ENCODE measurements around the gene EIF4G3.

The EIF4G3 gene

DNA sequence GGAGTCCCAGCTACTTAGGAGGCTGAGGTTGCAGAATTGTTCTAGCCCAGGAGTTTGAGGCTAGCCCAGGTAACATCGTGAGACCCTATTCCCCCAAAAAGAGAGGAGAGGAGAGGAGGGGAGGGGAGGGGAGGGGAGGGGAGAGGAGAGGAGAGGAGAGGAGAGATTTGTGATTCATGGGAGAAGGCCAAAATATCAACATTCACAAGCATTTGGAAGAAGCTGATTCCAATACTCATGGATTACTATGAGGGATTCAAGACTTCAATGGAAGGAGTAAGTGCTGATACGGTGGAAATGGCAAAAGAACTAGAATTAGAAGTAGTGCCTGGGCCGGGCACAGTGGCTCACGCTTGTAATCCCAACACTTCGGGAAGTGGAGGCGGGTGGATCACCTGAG lies 187.8 kb downstream of the EIF4G3 start:
- DNase-seq (ENCODE audit: low read depth) = no peak

DNA sequence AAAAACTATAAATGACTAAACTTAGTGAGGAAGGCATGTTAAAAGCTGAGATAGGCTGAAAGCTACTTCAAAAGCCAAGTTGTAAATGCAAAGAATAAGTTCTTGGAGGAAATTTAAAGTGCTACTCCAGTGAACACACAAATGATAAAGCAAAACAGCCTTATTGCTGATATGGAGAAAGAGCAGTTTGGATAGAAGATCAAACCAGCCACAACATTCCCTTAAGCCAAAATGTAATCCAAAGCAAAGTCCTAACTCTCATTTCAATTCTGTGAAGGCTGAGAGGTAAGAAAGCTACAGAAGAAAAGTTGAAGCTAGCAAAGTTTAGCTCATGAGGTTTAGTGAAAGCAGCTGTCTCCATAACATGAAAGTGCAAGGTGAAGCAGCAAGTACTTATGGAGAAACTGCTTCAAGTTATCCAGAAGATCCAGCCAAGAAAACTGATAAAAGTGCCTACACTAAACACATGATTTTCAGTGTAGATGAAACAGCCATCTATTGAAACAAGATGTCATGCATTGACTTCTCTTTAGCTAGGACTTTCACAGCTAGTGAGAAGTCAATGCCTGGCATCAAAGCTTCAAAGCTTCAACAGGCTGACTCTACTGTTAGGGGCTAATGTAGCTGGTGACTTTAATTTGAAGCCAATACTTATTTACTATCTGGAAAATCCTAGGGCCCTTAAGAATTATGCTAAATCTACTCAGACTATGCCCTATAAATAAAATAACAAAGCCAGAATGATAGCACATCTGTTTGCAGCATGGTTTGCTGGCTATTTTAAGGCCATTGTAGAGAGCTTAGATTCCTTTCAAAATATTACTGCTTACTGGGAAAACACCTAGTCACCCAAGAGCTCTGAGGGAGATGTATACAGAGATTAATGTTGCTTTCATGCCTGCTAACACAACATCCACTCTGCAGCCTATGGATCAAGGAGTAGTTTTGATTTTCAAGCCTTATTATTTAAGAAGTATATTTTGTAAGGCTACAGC lies 188.6 kb downstream of the EIF4G3 start:
- no peak for DNase-seq (ENCODE audit: low read depth)

DNA sequence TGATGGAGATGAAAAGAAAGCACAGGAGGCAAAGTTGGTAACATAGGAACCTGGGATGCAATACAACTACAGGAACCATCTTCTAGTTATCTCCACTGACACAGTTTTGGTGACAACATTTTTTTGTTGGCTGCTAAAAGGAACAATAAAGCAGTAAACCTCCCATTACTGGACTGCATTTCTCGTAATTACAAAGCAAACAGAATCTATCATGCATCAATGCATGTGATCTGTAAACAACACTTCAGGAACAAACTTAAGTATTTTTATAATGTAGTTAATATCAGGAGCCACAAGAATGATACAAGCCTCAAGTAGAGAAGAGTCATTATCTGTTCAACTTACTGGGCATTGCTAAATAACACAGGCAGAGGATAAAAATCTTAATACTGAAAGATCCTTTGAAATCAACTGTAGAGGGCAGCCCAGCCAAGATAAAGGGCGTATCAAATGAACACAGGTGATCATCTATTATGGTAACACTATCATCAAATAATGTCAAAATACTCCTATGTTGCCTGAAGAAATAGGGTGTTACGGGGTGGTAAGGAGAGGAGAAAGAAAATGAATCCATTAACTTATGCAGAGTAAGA lies 193.3 kb downstream of the EIF4G3 start:
- no peak for DNase-seq (ENCODE audit: low read depth)

DNA sequence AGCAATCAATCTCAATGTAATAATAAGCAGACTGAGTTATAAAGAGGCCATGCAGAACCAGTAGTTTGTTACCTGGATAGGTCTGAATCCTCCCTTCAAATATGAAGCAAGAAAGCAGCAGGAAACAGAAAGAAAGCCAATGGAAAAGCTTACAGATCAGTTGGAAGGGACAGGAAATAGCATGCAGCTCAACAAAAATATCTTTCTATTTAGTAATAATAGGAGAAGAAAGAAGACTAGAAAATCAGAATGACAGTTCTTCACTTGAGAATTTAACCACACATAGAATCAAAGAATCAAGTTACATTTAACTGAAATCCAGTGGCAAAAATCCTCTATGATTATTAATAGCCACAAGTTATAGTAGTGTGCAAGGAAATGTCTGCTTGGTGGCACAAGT lies 194.4 kb downstream of the EIF4G3 start:
- no peak for DNase-seq (ENCODE audit: low read depth)

DNA sequence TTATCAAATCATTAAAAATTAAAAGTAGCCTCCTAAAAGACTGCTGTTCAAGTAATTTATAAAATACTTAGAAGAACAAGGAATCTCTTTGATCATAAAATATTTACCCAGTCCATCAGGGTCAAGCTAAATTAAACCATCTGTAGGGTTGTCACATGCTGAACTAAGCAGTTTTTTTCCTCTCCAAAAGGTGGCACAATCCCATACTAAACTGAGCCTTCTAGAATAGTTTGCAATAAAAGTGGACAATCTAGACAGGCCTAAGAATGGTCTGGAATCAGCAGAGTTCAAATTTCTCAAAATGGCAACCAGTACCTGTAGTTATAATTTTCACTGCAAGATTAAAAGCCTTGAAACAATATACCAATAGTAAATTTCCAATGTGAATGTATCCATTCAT lies 194.8 kb downstream of the EIF4G3 start:
- DNase-seq (ENCODE audit: low read depth) = no peak

DNA sequence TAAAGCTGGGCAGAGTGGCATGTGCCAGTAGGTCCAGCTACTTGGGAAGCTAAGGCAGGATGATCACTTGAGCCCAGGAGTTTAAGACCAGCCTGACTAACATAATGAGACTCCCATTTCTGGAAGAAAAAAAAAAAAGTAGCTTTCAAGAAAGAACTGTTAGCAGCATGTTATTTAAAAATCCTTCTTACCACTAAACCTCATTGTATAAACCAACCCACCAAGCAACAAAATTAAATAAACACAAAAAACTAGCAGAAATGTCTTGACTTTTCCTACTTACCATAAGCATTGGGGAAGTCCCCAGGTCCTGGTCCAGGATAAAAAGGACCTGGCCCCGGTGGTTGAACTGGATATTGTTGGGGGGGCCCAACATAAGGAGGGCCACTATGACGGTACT lies 196.6 kb downstream of the EIF4G3 start:
- DNase-seq (ENCODE audit: low read depth) = no peak

DNA sequence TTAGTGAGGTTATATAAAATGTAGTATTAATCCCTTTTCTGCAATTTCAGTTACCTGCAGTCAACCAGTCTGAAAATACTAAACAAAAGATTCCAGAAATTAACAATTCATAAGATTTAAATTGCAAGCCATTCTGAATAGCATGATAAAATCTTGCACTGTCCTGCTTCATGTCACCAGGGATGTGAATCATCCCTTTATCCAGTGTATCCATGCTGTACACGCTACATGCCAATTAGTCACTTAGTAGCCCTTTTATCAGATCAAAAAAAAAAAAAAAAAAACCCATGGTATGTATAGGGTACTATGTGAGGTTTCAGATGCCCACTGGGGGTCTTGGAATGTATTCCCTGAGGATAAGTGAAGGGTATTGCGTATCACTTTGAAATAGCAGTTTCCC lies 198.3 kb downstream of the EIF4G3 start:
- no peak for DNase-seq (ENCODE audit: low read depth)

DNA sequence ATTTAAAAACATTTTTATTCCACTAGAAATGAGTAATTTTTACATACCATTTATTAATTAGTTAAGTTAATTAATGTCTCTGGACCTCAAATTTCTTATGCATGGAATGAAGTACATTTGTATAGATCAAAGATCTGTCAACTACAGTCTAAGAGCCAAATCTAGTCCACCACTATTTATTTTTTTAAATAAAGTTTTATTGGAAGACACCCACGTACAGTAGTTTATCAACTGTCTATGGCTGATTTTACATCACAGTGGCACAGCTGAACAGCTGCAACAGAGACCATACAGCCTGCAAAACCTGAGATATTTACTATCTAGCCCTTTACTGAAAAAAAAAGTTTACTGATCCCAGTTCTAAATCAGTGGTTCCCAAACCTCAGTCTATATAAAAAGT lies 201.0 kb downstream of the EIF4G3 start:
- DNase-seq (ENCODE audit: low read depth) = no peak

DNA sequence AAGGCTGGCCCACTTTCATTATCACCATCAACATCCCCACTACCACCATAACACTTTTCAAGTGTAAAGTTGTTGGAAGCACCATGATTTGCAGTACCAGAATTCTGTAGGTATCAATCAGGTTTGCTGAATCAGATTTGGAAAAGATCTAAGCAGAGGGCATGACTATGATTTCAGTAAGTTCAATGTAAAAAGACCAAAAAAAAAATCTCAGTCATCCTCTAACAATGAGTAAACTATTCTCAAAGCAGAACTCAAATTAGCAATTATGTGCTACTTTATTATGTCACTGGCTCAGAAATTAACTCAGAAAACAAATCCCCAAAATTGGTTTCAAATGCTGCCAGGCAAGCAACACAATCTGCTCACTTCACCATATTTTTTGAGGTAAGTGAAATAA lies 201.7 kb downstream of the EIF4G3 start:
- DNase-seq (ENCODE audit: low read depth) = no peak

DNA sequence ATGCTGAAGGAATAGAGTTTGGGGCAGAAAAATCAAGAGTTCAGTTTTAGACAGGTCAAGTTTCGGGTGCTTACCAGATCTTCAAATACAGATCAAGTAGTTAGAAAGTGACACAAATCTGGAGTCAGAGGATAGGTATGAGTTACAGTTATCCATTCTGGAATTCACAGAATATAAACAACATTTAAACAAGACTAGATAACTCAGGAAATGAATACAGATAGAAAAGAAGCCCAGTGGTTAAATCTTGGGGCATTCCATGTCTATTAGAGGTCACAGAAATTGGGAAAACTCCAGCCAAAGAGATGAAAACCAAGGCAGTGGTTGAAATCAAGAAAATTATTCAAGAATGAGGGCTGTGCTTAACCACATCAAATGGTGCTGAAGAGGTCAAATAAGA lies 202.6 kb downstream of the EIF4G3 start:
- DNase-seq (ENCODE audit: low read depth) = no peak

DNA sequence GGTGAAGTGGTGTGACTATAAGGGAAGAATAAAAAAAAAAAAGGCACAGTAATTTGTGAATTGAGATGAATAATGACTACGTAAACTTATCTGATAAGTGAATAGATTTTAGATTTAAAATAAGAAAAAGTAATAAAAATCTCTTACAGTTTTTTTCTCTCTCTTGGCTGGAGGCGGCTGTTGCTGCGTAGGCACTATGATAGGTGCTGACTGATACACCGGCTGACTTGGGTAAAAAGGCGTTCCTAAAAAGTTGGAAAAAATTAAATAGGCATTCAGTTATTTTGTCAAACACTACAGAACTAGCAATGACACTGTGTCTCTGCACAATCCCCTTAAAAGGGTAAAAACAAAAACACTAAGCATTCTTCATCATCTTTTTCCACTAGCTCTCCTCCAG lies 203.8 kb downstream of the EIF4G3 start:
- no peak for DNase-seq (ENCODE audit: low read depth)

DNA sequence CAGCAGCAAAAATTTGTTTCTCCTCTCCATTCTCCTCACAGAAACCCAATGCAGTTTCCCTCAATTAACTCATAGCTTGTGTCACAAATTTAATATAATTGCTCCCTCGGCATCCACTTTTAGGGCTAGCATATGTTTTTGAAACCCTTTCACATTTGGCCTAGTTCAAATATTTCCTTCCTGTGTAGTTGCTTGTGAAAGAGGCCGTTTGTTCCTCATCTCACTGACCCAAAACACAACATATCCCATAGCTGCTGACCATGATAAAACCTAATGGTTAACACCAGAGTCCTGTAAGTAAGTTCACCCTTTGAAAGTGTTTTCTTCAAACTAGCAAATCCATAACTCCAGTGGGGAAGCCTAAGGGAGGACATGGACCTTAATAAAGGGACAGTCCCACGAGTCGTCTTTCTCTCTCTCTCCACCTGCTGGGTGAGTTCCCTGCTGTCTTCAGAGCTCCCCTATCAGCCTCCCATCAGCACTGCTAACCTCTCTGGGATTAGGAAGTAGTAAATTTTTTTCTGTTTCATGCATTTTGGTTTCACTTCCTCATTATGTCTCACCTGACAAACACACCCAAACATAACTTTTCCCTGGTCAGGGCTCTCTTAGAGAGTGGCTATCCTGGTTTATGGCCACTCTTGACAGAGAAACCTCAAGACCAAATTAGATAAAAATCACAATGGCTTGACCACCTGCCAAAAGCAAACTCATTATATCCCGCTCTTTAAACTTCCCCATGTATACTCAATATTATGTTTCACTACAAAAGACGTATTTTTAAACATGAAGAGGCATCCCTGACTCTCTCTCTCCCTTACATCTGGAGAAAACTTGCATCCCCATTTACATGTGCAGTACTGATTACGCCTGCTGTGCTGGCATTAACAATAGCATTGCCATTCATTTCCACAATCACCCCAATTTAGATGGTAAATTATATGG lies 211.9 kb downstream of the EIF4G3 start:
- peak; percentile 5 for DNase-seq (ENCODE audit: low read depth)

DNA sequence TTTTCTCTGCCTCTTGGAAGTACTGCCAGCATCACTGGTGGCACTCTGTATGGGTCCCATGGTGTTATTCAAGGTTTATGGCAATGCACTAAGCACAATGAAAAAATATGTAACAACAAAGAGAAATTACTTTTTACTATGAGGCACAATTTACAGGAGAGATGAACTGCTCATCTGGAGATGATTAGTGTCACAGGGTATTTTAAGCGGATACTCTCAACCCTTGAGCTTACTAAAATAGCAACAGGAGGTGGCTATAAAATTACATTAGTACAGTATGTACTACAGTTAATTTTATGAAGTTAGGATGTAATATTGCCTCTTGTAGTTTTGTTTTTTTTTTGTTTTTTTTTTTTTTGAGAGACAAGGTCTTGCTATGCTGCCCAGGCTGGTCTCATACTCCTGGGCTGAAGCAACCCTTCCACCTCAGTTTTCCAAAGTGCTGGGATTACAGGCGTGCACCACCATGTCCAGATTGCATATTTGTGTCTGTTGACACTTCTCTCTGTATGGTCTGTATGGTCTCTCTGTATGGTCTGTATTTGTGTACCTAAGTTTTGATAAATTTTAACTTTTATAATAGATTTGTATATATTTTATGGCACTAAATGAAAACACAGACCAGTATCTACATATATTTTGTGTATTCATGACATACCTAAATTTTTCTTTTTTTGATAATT lies 214.0 kb downstream of the EIF4G3 start:
- DNase-seq (ENCODE audit: low read depth) = no peak

DNA sequence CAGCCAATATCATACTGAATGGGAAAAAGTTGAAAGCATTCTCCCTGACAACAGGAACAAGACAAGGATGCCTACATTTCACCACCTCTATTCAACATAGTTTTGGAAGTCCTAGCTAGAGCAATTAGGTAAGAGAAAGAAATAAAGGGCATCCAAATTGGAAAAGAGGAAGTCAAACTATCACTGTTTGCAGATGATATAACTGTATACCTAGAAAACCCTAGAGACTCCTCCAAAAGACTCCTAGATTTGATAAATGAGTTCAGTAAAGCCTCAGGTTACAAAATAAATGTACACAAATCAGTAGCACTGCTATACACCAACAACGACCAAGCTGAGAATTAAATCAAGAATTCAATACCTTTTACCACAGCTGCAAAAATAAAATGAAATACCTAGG lies 218.3 kb downstream of the EIF4G3 start:
- DNase-seq (ENCODE audit: low read depth) = no peak

DNA sequence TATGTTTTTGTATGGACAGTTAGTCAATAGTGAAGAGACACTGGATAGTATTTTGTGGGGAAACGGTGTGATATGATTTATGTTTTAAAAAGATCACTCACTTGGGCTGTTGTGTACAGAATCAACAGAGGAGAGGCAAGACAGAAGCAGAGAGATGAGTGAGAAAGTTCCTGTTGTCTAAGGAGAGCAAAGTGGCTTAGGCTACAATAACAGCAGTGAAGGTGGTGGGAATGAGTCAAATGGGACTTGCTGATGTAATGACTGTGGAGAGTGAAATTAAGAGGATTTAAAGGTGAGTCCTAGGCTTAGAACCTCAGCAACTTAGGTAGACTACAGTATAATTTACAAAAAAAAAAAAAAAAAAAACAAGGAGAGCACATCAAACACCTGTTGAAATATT lies 220.4 kb downstream of the EIF4G3 start:
- no peak for DNase-seq (ENCODE audit: low read depth)

DNA sequence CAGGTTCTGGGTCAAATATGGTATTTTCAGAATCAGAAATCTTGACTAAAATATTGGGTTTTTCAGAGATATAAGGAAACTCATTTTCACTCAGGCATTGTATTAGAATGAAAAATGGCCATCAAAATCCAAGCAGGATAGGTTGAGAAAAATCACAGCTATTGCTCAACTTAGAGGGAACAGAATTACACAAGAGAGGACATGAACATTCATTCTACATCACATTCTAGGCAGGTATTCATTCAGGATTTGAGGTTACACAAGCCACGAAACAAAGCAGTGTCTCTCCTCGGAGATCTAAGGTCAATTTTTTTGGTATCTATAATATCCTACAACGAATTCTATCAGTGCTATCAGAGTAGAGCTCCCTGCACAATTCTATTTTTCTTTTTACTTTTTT lies 226.0 kb downstream of the EIF4G3 start:
- DNase-seq (ENCODE audit: low read depth) = no peak

DNA sequence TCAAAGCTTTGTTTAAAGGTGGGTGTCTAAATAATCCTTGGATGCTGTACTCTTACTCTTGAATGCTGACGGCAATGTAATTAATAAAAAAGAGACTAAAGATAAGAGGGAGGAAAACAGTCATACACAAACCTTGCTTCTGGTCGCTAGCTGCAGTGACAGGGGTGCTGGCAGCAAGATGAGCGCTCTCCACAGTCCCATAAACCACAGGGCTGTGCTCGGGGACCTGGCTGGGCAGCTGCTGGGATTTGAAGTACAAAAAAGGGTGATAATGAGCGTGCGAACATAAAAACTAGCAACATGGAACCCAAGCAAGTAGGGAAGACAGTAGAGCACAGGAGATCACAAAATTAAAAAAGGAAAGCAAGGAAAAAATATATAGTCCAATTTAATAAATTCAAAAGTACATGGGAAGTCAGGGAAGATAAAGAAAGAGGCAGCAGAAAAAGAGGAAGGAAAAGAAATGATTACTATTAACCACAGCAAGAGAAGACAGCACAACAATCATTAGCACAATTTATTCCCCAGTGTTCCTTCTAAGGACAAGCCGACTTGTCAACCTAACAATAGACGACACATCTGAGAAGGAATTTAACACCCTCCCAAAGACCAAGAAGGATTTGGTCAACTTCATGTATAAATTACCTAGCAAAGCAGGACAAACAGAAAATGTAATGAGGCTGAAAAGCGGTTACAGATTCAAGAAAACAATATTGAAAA lies 226.7 kb downstream of the EIF4G3 start:
- DNase-seq (ENCODE audit: low read depth) = no peak

DNA sequence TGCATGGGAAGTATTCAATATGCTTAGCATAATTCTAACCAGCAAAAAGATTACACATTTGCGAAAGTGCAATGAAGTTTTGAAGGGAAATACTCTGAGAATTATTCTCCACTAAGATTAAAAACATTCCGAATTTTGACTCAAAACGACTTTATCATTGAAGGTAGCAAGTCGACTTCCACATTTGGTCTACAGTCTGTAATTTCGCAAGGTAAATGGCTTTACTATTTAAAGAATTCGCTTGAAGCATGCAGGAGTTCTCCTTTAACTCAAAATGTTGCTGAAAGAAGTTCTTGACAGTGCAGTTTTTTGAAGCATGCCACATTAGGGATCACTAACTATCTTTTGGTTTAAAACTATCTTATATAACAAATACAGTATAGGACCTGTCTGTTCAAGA lies 228.6 kb downstream of the EIF4G3 start:
- no peak for DNase-seq (ENCODE audit: low read depth)

DNA sequence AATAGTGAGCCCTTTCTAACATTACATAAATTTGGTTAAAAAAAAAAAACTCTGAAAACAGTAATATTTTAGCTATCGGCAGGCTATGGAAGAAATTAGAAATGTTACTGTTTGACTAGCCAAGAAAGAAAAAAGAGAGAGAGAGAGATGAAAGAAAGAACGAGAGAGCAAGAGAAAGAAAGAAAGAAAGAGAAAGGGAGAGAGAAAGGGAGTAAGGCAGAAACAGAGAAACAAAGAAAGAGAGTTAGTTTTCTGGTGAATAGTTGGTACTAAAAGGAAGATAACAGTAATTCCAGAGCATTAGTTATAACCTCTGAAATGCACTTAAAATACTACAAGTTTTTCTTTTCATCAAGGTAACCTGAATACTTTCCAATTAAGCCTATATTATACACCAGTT lies 229.3 kb downstream of the EIF4G3 start:
- no peak for DNase-seq (ENCODE audit: low read depth)

DNA sequence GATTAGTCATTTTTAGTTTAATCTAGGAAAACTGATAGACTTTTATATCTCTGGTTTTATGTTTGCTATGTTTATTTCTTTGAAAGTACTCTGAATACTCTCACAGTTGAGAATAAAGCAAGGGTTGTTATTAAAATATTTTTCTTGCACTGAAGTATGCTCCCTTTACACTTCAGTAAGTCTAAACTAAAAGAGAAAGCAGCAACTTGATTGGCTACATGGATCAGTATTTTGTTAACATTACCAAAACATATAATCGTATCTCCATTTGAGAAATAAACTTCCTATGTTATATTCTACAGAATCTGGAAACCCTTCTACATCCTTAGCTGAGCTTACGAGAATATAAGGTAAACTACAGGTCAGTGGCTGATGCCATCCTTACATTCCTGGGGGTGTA lies 240.1 kb downstream of the EIF4G3 start:
- no peak for DNase-seq (ENCODE audit: low read depth)

DNA sequence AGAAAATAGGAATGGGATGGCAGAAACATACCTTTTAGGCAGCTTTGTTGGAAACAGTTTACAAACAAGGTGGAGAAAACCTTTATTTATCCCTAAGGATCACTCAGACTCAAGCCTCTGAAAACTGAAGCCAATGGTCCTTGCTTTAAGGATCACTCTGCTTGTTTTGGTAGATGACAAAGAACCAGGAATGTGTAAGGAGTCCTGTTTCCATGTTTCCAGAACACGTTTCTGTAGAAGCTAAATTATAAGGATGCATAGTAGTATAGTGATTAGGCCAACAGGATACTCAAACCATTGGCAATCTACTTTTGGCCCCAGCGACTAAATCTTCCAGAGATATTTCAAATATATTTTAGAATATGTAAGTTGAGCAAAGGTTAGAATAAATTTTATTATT lies 240.5 kb downstream of the EIF4G3 start:
- no peak for DNase-seq (ENCODE audit: low read depth)
